Upper lobe of left lung (tissue), 4 donors: Measurements from ENCODE around the gene GNAS.

Experiments
- EP300 ChIP-seq, 4 donors: sonication (generic); formaldehyde crosslinking; IDR thresholded peaks; one replicate each; pipeline ENCODE4 v1.5.1; 2017; ENCODE audit warnings: antibody characterized with exemption in 4 of 4, control low read depth in 2 of 4
- POLR2A ChIP-seq, 4 donors: fragments of 450-650 bp; IDR thresholded peaks; one replicate each; pipeline ENCODE4 v1.5.1; 2016 to 2017; ENCODE audit warnings: antibody characterized with exemption in 4 of 4, mild to moderate bottlenecking in 2 of 4
- POLR2AphosphoS5 ChIP-seq, 2 donors: sonication (generic); formaldehyde crosslinking; IDR thresholded peaks; one replicate each; pipeline ENCODE4 v1.5.1; 2017; ENCODE audit warnings: antibody characterized with exemption in 2 of 2
- TF ChIP-seq, protein P1 (sequence below), 6 experiments: fragments of 450-650 bp in 4 of 6; fragments of 200-600 bp in 2 of 6; sonication (generic) in 2 of 6; IDR thresholded peaks; one replicate each; pipeline ENCODE4 v1.5.1; 2016 to 2019; ENCODE audit warnings: antibody characterized with exemption in 6 of 6

DNA sequence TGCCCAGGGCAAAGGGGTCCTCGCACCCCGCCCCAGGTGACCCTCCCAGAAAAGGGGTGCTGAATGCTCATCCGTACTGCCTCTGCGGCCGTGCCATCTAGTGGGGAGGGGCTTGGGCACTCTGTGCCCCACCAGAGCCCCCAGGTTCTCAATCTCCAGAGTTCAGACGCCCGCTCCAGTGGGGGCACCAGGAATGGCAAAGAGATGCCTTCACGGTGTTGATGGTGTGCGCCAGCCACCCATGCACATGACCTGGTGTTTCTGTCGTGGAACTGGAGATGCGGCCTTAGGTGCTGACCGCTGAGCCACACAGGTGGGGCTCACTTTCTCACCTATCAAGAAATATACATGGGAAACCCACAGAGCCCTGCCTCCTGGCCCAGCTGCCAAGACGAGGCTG lies 32.6 kb upstream of the GNAS start:
- TF ChIP-seq POLR2A (IDR thresholded peaks at IDR 0.05) (no peak), POLR2AphosphoS5 (IDR thresholded peaks at IDR 0.05) (no peak), EP300 (IDR thresholded peaks at IDR 0.05) (no peak)
- TF ChIP-seq, protein P1, sequence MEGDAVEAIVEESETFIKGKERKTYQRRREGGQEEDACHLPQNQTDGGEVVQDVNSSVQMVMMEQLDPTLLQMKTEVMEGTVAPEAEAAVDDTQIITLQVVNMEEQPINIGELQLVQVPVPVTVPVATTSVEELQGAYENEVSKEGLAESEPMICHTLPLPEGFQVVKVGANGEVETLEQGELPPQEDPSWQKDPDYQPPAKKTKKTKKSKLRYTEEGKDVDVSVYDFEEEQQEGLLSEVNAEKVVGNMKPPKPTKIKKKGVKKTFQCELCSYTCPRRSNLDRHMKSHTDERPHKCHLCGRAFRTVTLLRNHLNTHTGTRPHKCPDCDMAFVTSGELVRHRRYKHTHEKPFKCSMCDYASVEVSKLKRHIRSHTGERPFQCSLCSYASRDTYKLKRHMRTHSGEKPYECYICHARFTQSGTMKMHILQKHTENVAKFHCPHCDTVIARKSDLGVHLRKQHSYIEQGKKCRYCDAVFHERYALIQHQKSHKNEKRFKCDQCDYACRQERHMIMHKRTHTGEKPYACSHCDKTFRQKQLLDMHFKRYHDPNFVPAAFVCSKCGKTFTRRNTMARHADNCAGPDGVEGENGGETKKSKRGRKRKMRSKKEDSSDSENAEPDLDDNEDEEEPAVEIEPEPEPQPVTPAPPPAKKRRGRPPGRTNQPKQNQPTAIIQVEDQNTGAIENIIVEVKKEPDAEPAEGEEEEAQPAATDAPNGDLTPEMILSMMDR (IDR thresholded peaks at IDR 0.05) = no peak
